GM21619 (cell line): Measurements from ENCODE around the gene ASPRV1.

ENCODE experiments used
- ATAC-seq: cut with Tn5 transposase; IDR thresholded peaks from one replicate; pipeline ENCODE4 v1.9.1; 2021; ENCODE audit not compliant: unreplicated experiment

The ASPRV1 gene

DNA sequence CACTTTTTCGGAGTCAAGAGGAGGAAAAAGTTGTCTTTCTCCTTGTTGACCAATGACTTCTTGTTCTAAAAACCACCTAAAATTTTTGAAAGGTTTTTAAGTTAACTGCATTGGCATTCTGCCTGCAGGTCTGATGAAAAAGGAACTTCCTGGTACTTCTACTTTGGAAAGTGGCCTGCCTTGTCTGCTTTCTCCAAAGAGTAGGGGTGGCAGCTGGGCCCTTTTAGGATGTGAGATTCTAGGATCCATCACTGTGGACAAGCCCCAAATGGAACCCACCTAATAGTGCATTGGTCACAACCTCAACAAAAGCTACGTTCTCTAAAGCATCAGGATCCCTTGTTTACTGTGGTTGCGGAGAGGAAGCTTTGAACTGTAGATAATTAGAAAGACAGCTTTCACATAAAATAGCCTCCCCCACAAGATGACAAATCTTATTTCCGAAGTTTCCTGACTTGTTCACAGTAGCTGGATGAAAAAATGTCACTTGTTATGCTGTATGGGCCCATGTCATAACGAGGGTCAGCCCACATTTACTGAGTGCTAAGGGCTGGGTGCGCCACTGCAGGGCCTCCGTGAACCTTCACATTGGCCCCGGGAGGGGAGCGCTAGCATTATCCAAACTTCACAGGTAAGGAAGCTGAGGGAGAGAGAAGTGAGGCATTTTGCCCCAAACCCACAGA lies 17.4 kb downstream of the ASPRV1 start:
- ATAC-seq = no peak

GRCh38 chr2:69943000-69943842 lies 18.2 kb downstream of the ASPRV1 start:
- no peak for ATAC-seq

DNA sequence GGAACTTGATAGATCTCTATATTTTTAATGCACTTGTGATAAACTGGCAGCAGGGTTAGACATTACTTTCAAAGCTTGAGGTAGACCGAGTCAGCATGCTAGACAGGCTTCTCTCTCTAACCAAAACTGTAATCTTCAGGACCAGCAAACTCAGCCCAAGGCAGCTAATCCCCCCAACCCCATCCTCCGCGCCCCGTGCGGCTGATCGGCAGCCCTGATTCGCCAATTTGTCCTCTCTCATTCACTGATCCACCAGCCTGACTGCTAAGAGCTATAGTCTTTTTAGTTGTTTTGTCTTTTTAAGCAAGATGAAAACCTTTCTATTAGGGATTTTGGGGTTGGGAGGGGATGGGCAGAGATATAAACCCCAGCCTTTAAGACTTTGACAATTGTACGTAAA lies 20.7 kb downstream of the ASPRV1 start:
- no peak for ATAC-seq

DNA sequence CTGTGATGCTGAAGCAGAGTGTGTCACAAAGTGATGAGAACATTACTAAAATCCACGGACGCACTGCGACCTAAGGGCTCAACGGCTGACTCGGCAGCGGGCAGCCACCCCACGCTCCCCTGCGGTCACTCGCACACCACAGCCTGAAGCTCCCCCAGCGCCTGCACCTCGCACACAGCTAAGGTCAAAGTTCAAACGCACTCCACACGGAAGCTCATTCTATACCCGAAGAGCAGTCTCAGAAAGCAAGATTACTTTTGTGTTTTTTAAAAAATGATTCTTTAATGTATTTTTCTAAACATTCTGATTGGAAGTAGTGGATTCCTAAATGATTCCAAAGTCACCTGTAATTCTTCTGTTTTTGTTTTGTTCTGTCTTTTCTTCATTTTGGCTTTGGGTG lies 21.7 kb downstream of the ASPRV1 start:
- ATAC-seq = no peak

GRCh38 chr2:69937968-69938367 lies 23.5 kb downstream of the ASPRV1 start:
- no peak for ATAC-seq

GRCh38 chr2:69936906-69937305 lies 24.5 kb downstream of the ASPRV1 start:
- ATAC-seq = no peak

- no peak for ATAC-seq
Observed at GRCh38 chr2:69935011-69935410, 26.4 kb downstream of the ASPRV1 start.

DNA sequence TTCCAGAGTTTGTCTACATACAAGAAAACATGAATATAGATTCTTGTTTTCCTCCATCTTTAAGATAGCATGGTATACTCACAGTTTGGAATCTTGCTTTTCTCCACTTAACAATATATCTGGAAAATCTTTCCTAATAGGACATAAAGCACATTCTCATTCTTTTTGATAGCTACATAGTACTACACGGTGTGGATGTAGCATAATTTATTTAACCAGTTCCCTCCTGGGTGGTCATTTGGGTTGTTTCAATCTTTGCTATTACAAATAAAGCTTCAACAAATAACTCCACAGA lies 26.9 kb downstream of the ASPRV1 start:
- ATAC-seq = no peak

DNA sequence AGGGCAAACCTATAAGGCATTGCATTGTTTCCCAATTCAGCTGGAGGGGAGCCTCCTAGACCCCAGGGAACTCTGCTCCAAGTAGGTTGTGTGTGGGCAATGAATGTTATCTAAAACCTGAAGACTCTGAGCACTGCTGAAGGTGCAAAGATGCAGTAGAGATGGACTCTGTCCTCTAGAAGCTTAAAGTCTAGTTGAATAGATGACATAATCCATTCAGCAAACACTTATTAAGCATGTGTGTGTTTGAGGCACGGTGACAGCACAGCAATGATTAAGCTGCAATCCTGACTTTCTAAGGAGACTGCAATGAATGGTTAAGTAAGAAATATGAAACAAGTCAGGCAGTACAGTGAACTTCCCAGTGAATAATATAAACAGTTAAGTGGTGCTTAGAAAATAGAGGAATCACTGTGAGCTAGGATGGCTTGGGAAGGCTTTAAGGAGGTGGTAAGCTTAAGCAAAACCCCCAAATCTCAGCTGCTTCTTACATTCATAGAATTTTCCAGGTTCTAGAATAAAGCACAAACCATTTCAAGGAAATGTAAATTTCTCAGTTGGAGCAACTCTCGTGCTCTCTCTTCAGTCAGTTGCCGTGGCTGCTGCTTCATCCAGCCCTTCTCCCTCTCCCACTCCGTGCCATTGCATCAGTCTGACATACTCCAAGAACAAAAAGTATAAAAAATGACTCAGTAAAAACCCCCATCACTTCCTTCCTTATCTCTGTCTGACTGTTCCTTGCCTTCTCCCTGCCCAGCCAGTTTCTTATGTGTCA lies 27.4 kb downstream of the ASPRV1 start:
- ATAC-seq = no peak

DNA sequence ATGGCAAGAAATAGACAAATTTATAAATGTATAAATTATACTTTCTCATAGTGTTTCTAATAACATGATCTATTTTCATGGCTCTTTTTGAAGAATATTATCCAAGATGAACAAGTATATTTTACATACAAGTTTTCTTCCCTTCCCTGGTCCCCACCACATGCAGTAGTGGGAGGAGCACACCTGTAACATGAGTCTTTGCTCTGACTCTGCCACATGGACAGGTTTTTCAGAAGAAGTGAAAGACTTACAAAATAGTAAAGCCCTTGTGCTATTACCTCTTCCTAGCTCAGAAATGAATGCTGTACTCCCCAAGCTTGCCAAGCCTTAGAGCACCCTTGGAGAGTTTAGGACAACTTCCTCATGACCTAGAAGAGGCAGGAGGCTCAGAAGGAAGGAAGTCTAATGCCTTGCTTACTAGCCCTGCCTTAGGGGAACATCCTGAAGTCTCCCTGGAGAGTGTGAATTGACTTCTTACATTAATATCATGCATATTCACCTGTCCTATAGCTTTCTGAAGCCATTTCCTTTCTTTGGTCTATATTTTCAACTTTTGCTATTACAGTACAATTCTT lies 28.1 kb downstream of the ASPRV1 start:
- no peak for ATAC-seq

- no peak for ATAC-seq
Observed at GRCh38 chr2:69932596-69932922, 28.9 kb downstream of the ASPRV1 start.

GRCh38 chr2:69931832-69932595 lies 29.4 kb downstream of the ASPRV1 start:
- ATAC-seq = no peak

- no peak for ATAC-seq
Observed at GRCh38 chr2:69926849-69927515, 34.4 kb downstream of the ASPRV1 start.

- ATAC-seq = no peak
Observed at GRCh38 chr2:69923116-69923515, 38.3 kb downstream of the ASPRV1 start.

DNA sequence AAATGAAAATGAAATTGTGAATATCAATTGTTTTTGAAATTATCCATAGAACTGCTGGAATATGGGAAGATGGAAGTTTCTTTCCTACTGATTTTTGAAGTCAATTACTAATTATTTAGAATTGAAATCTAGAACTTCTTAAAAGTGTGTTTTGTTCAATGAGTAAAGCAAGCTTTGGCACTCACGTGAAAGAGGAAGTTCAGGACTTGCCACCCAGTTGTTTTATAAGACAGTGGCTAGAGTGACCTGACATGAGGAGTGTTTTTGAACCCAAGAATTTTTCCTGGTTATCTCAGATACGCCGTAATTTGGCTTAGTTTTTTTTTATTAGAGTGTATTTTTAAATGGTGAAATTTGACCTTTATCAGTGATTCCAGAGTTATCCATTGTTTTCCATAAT lies 43.0 kb downstream of the ASPRV1 start:
- no peak for ATAC-seq

- ATAC-seq = no peak
Observed at GRCh38 chr2:69917852-69918251, 43.6 kb downstream of the ASPRV1 start.

DNA sequence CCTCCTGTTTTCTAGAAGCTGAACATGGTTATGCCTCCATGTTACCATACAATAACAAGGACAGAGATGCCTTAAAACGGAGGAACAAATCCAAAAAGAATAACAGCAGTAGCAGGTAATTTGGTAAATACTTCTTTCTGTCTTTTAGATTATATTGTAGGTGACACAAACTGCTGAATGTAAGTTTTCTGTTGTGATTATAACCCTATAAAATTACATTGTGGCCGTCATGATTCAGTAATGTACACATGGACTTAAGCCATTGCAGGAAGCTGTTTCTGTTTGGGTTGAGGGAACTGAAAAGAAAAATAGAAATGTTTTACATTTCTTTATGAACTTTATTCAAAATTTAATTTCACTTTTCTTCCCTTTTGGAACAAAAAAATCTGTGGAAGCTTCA lies 45.3 kb downstream of the ASPRV1 start:
- ATAC-seq = no peak

- ATAC-seq = no peak
Observed at GRCh38 chr2:69914950-69915945, 46.2 kb downstream of the ASPRV1 start, which contains the start of gene MXD1. Gene MXD1 (plus strand): TSS chr2:69915109. CDS start chr2:69915331, 222 bp downstream.
